Endodermal cell (in vitro differentiated cells): Measurements from ENCODE around the gene MTCP1. TPM values are rescaled to one million over a fixed set of nuclear protein-coding genes. Genes with fewer than 3 reads are reported as not detected.

Experiments
- DNase-seq: peaks from one replicate; pipeline ENCODE4 v3.0.0-alpha.2; 2017
- H3K27ac ChIP-seq: 2 replicates; pipeline ENCODE4 v1.5.1; 2013; ENCODE audit warnings: mild to moderate bottlenecking, low read depth, low read length, moderate library complexity
- H3K27me3 ChIP-seq: 2 replicates; pipeline ENCODE4 v1.6.1; 2013; ENCODE audit warnings: mild to moderate bottlenecking, low read length, moderate library complexity; ENCODE audit not compliant: insufficient read depth, control insufficient read depth, poor library complexity, severe bottlenecking
- H3K36me3 ChIP-seq: 2 replicates; pipeline ENCODE4 v1.7.0; 2013; ENCODE audit warnings: mild to moderate bottlenecking, low read length, moderate library complexity; ENCODE audit not compliant: control insufficient read depth, insufficient read depth
- H3K4me1 ChIP-seq: one replicate; pipeline ENCODE4 v1.7.0; 2013; ENCODE audit warnings: low read length; ENCODE audit not compliant: control insufficient read depth, insufficient read depth
- H3K4me3 ChIP-seq: 2 replicates; pipeline ENCODE4 v1.5.1; 2013; ENCODE audit warnings: mild to moderate bottlenecking, low read length, moderate library complexity
- H3K9ac ChIP-seq: 2 replicates; pipeline ENCODE4 v1.6.1; 2013; ENCODE audit warnings: mild to moderate bottlenecking, low read length, moderate library complexity; ENCODE audit not compliant: poor library complexity, severe bottlenecking; ENCODE audit errors: extremely low read depth
- H3K9me3 ChIP-seq: 2 replicates; pipeline ENCODE4 v1.6.1; 2013; ENCODE audit warnings: mild to moderate bottlenecking, low read length, moderate library complexity; ENCODE audit not compliant: control insufficient read depth
- H3K27ac Mint-ChIP-seq: 2 replicates; pipeline ENCODE4 v1.8.0; 2020; ENCODE audit warnings: mixed read lengths
- H3K27me3 Mint-ChIP-seq: 2 replicates; pipeline ENCODE4 v1.8.0; 2021; ENCODE audit warnings: mild to moderate bottlenecking, mixed read lengths; ENCODE audit not compliant: insufficient read depth
- H3K36me3 Mint-ChIP-seq: 2 replicates; pipeline ENCODE4 v1.8.0; 2020; ENCODE audit warnings: low read depth, mixed read lengths
- H3K4me1 Mint-ChIP-seq: 2 replicates; pipeline ENCODE4 v1.8.0; 2020; ENCODE audit warnings: mixed read lengths
- H3K4me3 Mint-ChIP-seq: 2 replicates; pipeline ENCODE4 v1.8.0; 2020; ENCODE audit warnings: mild to moderate bottlenecking, moderate library complexity, mixed read lengths
- H3K9me3 Mint-ChIP-seq: 2 replicates; pipeline ENCODE4 v1.8.0; 2020; ENCODE audit warnings: mild to moderate bottlenecking, mixed read lengths
- WGBS, 2 experiments: methylation state at CpG; one replicate each; pipeline versions ENCODE4 v1.1.5 to v1.1.7; 2013; ENCODE audit warnings: missing lambda C conversion rate in 2 of 2, mixed read lengths in 1 of 2; ENCODE audit not compliant: insufficient coverage in 1 of 2, insufficient read length in 1 of 2; 5-methylcytosine and 5-hydroxymethylcytosine counted together
- total RNA-seq, 2 donors: library from RNA; stranded (reverse); fragmentation: NEBNext Ultra II Directional in 1 of 2; extraction: Animal tissue kit (Norgen Biotek cat#: 25700) in 1 of 2; gene quantifications; 2 replicates in 1 of 2; 3 replicates in 1 of 2; pipeline ENCODE4 v1.2.1, GENCODE V29; 2021
- TF ChIP-seq, protein P1 (sequence below): fragments of 200-600 bp; sonication (generic); conservative IDR thresholded peaks from 2 replicates; pipeline ENCODE4 v1.5.0; 2021; ENCODE audit warnings: antibody characterized with exemption, mild to moderate bottlenecking

Gene MTCP1
- total RNA-seq, 2 donors from 2014 or later = 12.6 to 17.4 TPM

DNA sequence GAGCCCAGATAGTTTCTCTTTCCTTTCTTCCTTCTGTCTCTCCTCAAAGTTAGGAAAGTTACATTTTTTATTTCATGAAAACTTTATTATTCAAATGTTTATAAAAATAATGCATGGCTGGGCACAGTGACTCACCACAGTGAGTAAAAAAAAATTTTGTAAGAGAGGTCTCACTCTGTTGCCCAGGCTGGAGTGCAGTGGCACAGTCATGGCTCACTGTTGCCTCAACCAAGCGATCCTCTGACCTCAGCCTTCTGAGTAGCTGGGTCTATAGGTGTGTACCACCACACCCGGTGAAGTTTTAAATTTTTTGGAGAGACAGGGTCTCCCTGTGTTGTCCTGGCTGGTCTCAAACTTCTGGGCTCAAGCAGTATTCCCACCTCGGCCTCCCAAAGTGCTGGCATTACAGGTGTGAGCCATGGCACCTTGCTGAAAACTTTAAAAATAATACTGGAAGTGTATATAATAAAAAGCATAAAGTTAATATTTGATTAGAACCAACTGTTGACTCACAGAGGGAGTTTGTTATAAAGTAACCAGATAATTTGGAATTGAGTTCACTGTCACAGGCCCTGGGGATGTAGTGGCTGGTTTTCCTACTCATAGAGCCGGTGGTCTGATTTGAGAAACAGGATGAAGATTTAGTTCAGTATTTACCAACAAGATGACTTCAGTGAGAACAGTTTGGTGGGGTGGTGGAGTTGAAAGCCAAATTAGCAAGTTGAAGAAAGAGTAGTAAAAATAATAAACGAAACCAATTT is 18.0 kb downstream of the MTCP1 start:
- WGBS, 2 experiments = 99 to 100% methylated on average over 1 to 5 of the region's 5 CpGs
- Histone ChIP-seq H3K27me3 (no peaks in the 10 kb centered on the region), H3K9me3 (no peaks in the 10 kb centered on the region), H3K9ac (no peak overlapping the region), H3K4me1 (no peaks in the 10 kb centered on the region), H3K4me3 (no peak overlapping the region), H3K27ac (no peak overlapping the region), H3K36me3 (peaks cover 5% of the 10 kb centered on the region)
- TF ChIP-seq, protein P1, sequence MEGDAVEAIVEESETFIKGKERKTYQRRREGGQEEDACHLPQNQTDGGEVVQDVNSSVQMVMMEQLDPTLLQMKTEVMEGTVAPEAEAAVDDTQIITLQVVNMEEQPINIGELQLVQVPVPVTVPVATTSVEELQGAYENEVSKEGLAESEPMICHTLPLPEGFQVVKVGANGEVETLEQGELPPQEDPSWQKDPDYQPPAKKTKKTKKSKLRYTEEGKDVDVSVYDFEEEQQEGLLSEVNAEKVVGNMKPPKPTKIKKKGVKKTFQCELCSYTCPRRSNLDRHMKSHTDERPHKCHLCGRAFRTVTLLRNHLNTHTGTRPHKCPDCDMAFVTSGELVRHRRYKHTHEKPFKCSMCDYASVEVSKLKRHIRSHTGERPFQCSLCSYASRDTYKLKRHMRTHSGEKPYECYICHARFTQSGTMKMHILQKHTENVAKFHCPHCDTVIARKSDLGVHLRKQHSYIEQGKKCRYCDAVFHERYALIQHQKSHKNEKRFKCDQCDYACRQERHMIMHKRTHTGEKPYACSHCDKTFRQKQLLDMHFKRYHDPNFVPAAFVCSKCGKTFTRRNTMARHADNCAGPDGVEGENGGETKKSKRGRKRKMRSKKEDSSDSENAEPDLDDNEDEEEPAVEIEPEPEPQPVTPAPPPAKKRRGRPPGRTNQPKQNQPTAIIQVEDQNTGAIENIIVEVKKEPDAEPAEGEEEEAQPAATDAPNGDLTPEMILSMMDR = no peak
- H3K27me3 Mint-ChIP-seq = no peaks in the 10 kb centered on the region
- H3K27ac Mint-ChIP-seq = no peak overlapping the region
- peaks cover 53% of the 10 kb centered on the region for H3K9me3 Mint-ChIP-seq
- H3K4me1 Mint-ChIP-seq = peaks cover 5% of the 10 kb centered on the region
- no peak overlapping the region for H3K4me3 Mint-ChIP-seq
- no peak for DNase-seq
- peaks cover 9% of the 10 kb centered on the region for H3K36me3 Mint-ChIP-seq

DNA sequence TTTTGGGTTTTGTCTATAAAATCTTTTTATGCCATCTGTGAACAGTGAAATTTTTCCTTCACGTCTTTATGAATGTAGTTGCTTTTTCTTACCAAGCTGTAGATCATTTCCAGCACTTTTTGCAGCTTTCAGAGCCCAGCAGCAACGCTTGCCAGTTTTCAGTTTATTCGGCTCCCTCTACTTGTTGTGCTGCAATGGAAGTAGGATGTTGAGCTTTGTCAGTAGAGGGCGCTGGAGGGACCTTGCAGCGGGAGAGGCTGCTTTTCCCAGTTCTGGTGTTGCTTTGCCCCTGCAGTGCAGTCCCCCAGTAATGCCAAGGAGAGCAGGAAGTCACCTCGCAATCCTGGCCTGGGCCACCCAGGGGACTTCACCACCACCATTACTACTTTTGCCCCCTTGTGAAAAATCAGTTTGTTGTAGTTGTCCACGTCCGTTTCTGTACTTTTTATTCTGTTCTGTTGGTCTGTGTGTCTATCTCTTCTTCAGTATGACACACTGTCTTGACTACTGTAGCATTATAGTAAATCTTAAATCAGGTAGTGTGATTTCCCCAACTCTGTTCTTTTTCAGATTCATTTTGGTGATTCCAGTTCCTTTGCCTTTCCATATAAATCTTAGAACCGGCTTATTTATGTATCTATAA is 21.8 kb downstream of the MTCP1 start:
- no peak overlapping the region for H3K4me3 Mint-ChIP-seq
- H3K27me3 Mint-ChIP-seq = no peaks in the 10 kb centered on the region
- peaks cover 5% of the 10 kb centered on the region for H3K36me3 ChIP-seq
- H3K27ac Mint-ChIP-seq = no peak overlapping the region
- H3K27ac ChIP-seq = no peak overlapping the region
- peaks cover 58% of the 10 kb centered on the region for H3K9me3 Mint-ChIP-seq
- H3K9me3 ChIP-seq = no peaks in the 10 kb centered on the region
- 35% methylated on average over 6 of the region's 9 CpGs; no CpG with 5 or more reads in 1 of the 2 experiments for WGBS, 2 experiments
- DNase-seq = peak; percentile 85
- H3K4me1 ChIP-seq = no peaks in the 10 kb centered on the region
- no peak overlapping the region for H3K4me3 ChIP-seq
- no peak overlapping the region for H3K9ac ChIP-seq
- TF ChIP-seq, protein P1 = peak; percentile 74
- no peaks in the 10 kb centered on the region for H3K27me3 ChIP-seq
- peaks cover 6% of the 10 kb centered on the region for H3K36me3 Mint-ChIP-seq
- peaks cover 5% of the 10 kb centered on the region for H3K4me1 Mint-ChIP-seq

DNA sequence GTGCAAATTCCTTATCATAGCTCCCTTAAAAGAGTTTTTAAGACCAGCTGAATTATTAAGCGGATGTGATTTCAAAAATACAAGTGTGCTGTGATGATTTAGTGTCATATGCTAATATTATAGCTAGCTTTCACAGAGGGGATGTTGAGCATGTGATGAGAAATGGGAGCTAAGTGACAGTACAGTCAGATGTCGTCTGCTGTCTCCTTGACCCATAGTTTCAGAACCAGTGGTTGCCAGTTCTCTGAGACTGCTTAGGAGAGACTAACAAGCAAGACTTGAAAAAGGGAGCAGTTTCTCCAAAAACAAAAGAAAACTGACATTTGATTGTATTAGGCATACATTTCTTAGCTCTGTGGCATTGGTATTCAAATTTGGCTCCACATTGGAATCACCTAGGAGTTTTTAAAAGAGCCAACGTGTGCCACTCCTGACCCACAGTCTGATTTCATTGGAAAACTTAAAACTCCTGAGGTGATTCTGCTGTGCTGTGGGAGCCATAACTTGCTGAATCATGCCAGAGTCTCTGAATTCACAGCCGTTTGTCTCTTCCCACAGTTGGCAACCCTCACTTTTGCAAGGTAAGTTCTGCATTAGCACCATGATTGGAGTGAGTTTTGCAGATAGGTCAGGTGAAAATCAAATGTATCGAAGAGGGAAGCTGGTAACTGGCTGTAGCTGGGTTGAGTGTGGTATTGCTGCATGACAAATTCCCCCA is 24.0 kb downstream of the MTCP1 start:
- no peaks in the 10 kb centered on the region for H3K9me3 ChIP-seq
- WGBS, 2 experiments = 83 to 89% methylated on average over 1 to 5 of the region's 5 CpGs
- Mint-ChIP-seq H3K27ac (peak overlapping the region; percentile 56), H3K9me3 (peaks cover 46% of the 10 kb centered on the region), H3K27me3 (no peaks in the 10 kb centered on the region), H3K36me3 (peaks cover 8% of the 10 kb centered on the region), H3K4me1 (peaks cover 5% of the 10 kb centered on the region), H3K4me3 (no peak overlapping the region)
- no peak for DNase-seq
- H3K27me3 ChIP-seq = no peaks in the 10 kb centered on the region
- no peak overlapping the region for H3K4me3 ChIP-seq
- no peak overlapping the region for H3K27ac ChIP-seq
- peaks cover 3% of the 10 kb centered on the region for H3K36me3 ChIP-seq
- TF ChIP-seq, protein P1 = no peak
- H3K4me1 ChIP-seq = no peaks in the 10 kb centered on the region
- H3K9ac ChIP-seq = no peak overlapping the region
